ENCODE results near the gene TOX3. TPM values are rescaled to one million over a fixed set of nuclear protein-coding genes. Genes with fewer than 3 reads are reported as not detected.
A peak's percentile ranks its signal among the peaks of the same experiment; 100 is the strongest.

Gene TOX3
- total RNA-seq, 1 experiment from 2014 or later: 20.2 TPM

DNA sequence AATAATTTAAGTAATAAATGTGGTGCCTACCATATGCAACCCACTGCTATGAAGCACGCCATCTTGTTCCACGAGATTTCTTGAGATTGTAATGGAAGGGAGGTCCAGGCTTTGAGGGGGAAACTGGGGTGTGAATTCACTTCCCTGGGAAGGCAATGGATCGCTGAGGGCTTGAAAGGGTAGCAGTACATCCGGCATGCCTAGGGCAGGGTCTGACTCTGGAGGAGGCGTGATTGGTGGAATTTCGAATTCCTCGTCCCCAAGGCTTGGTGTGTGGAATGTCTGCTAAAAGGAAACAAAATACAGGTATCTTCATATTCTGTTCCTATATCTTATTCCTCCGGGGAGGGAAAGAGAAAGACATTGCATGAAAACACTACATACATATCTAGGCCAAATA is 83.0 kb downstream of the TOX3 start:
- peak; percentile 23 for DNase-seq (ENCODE audit: low spot score)
- ChIA-PET CTCF (no interaction called here), POLR2A (interaction anchor here (0.7 kb wide), 1 partner anchor 56 kb away, joined by 3 read pairs; no protein-coding TSS in a partner anchor)
- Mint-ChIP-seq H3K27ac (no peak overlapping the region), H3K9me3 (no peaks in the 10 kb centered on the region), H3K27me3 (ENCODE audit: low read depth) (no peaks in the 10 kb centered on the region), H3K4me1 (peaks cover 81% of the 10 kb centered on the region), H3K36me3 (peaks cover 14% of the 10 kb centered on the region), H3K4me3 (no peak overlapping the region)
- TF ChIP-seq, protein P1, sequence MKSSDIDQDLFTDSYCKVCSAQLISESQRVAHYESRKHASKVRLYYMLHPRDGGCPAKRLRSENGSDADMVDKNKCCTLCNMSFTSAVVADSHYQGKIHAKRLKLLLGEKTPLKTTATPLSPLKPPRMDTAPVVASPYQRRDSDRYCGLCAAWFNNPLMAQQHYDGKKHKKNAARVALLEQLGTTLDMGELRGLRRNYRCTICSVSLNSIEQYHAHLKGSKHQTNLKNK (CRISPR knock-in tag; IDR thresholded peaks at IDR 0.05): no peak
- TF ChIP-seq E2F5 (CRISPR knock-in tag; IDR thresholded peaks at IDR 0.05) (no peak), CREM (CRISPR knock-in tag; IDR thresholded peaks at IDR 0.05) (no peak), ATF6 (CRISPR knock-in tag; IDR thresholded peaks at IDR 0.05) (no peak), FOXP1 (CRISPR knock-in tag; IDR thresholded peaks at IDR 0.05; ENCODE audit: borderline replicate concordance) (no peak), TEAD1 (CRISPR knock-in tag; IDR thresholded peaks at IDR 0.05) (no peak), RORB (CRISPR knock-in tag; IDR thresholded peaks at IDR 0.05) (no peak), OVOL2 (CRISPR knock-in tag; IDR thresholded peaks at IDR 0.05; ENCODE audit: borderline replicate concordance) (no peak), AFF4 (CRISPR knock-in tag; IDR thresholded peaks at IDR 0.05; ENCODE audit: borderline replicate concordance) (no peak), SMAD4 (CRISPR knock-in tag; IDR thresholded peaks at IDR 0.05) (no peak), ATF1 (CRISPR knock-in tag; IDR thresholded peaks at IDR 0.05) (no peak), ZNF121 (CRISPR knock-in tag; IDR thresholded peaks at IDR 0.05) (no peak), ZSCAN18 (CRISPR knock-in tag; IDR thresholded peaks at IDR 0.05) (no peak), ZBTB21 (CRISPR knock-in tag; IDR thresholded peaks at IDR 0.05; ENCODE audit: borderline replicate concordance) (no peak), ZNF138 (CRISPR knock-in tag; conservative IDR thresholded peaks at IDR 0.05) (no peak), ZNF532 (CRISPR knock-in tag; IDR thresholded peaks at IDR 0.05; ENCODE audit: borderline replicate concordance) (no peak), STAT6 (CRISPR knock-in tag; conservative IDR thresholded peaks at IDR 0.05; ENCODE audit: low read depth) (no peak), PRRX2 (CRISPR knock-in tag; IDR thresholded peaks at IDR 0.05) (no peak)
- TF ChIP-seq, protein P2, sequence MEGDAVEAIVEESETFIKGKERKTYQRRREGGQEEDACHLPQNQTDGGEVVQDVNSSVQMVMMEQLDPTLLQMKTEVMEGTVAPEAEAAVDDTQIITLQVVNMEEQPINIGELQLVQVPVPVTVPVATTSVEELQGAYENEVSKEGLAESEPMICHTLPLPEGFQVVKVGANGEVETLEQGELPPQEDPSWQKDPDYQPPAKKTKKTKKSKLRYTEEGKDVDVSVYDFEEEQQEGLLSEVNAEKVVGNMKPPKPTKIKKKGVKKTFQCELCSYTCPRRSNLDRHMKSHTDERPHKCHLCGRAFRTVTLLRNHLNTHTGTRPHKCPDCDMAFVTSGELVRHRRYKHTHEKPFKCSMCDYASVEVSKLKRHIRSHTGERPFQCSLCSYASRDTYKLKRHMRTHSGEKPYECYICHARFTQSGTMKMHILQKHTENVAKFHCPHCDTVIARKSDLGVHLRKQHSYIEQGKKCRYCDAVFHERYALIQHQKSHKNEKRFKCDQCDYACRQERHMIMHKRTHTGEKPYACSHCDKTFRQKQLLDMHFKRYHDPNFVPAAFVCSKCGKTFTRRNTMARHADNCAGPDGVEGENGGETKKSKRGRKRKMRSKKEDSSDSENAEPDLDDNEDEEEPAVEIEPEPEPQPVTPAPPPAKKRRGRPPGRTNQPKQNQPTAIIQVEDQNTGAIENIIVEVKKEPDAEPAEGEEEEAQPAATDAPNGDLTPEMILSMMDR (IDR thresholded peaks at IDR 0.05): no peak
- ATAC-seq: peak; percentile 71

Measured in WTC11 (cell line).